Stimulated activated naive CD8-positive, alpha-beta T cell treated with anti-CD3 and anti-CD28 coated beads, Interleukin-15, Interleukin-2, amounts not matched to agents 100 ng/mL and 50 ng/mL, for 24 hours (primary cell): ENCODE results near the gene CASTOR1.

Source experiments
- H3K27ac Mint-ChIP-seq: one replicate; pipeline ENCODE4 v1.8.0; 2021; ENCODE audit warnings: mild to moderate bottlenecking, mixed read lengths
- H3K27me3 Mint-ChIP-seq: one replicate; pipeline ENCODE4 v1.8.0; 2021; ENCODE audit warnings: mixed read lengths
- H3K36me3 Mint-ChIP-seq: one replicate; pipeline ENCODE4 v1.8.0; 2021; ENCODE audit warnings: low read depth, mixed read lengths
- H3K4me1 Mint-ChIP-seq: one replicate; pipeline ENCODE4 v1.8.0; 2021; ENCODE audit warnings: low read depth, mixed read lengths
- H3K4me3 Mint-ChIP-seq: one replicate; pipeline ENCODE4 v1.8.0; 2021; ENCODE audit warnings: mild to moderate bottlenecking, mixed read lengths
- H3K9me3 Mint-ChIP-seq: one replicate; pipeline ENCODE4 v1.8.0; 2021; ENCODE audit warnings: mixed read lengths

The CASTOR1 gene

DNA sequence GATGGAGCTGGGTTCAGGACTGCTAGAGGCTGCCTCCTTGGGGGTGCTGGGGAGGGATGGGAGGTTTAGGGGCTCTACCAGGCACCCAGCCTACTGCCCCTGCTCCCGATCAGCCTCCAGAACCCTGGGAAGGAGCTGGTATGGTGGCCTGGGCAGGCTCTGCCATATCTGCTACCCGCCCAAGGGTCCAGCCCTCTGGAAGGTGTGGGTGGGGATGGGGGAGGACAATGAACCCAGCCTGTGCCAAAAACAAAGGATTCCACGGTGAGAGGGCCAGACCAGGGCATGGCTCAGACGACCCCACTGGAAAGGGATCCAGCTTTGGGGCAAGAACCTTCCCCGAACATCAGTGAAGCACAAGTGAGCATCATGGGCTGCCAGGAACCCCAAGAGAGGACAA, 3.0 kb downstream of the CASTOR1 start:
- H3K36me3 Mint-ChIP-seq, result no peaks in the 10 kb centered on the region
- H3K4me3 Mint-ChIP-seq, result no peak overlapping the region
- no peaks in the 10 kb centered on the region for H3K27me3 Mint-ChIP-seq
- H3K9me3 Mint-ChIP-seq, result no peaks in the 10 kb centered on the region
- peaks cover 17% of the 10 kb centered on the region for H3K4me1 Mint-ChIP-seq
- no peak overlapping the region for H3K27ac Mint-ChIP-seq

DNA sequence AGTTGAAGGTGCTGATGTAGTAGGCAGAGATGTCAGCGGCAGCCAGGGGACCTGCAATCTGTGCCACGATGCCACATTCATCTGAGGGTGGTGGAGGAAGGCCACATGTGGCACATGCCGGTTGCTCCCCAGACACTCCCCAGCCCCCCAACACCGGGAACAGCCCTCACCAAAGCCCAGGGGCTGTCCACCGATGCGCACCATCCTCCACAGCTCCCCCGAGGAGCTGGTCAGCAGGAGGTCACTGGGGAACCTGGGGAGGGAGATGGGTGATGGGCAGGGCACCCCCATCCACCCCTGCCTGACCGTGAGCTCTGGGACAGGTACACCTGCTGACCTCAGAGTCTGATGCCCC, 3.5 kb downstream of the CASTOR1 start:
- Mint-ChIP-seq H3K27me3 (no peaks in the 10 kb centered on the region), H3K4me1 (peaks cover 17% of the 10 kb centered on the region), H3K9me3 (no peaks in the 10 kb centered on the region), H3K4me3 (no peak overlapping the region), H3K36me3 (no peaks in the 10 kb centered on the region), H3K27ac (no peak overlapping the region)

DNA sequence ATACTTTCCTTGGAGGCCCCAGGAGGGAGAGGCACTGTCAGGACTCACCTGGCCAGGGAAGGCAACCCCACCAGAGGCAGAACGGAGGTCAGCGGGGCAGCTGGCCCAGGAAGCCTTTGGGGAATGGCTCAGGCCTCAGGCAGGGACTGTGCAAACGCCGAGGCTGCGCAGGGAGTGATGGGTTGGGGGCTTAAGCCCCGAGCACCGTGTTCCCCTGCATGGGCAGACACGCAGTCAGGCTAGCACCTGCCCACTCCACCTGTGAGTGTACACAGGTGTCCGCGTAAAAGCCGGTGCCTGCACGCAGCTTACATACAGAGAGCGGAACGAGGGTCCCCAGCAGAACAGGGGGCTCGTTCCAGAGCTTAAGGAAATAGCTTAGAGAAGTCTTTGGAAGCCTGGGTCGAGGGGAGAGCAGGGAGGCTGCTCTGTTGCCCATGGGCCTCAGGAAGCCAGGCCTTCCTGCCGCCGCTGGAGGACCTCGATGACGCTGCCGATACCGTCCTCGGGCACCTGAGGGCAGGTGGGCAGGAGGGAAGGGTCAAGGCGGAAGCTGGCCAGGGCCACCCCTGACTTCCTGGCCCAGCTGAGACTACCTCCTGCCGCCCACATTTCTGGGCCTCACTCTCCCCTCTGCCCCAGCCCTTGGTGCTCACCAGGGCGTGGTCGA, 4.0 kb downstream of the CASTOR1 start:
- peaks cover 17% of the 10 kb centered on the region for H3K4me1 Mint-ChIP-seq
- H3K27ac Mint-ChIP-seq, result no peak overlapping the region

DNA sequence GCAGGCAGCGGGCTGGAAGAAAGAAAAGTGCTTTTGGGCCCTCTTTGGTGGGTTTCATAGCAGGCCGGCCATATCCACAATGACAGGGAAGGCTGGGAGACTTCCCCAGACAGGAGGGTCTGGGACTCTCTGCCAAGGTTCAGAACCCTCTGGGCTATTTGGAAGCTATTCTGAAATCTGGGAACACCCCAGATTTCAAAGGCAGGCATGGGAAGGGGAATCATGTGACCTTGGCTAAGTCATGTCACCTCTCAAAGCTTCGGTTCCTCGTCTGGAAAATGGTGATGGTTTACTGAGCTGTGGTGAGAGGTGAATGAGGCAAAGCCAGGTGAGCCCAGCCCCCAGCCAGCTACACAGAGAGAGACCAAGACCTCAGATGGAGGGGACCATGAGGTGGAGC, 4.6 kb downstream of the CASTOR1 start:
- H3K27me3 Mint-ChIP-seq, result no peaks in the 10 kb centered on the region
- no peak overlapping the region for H3K4me3 Mint-ChIP-seq
- no peaks in the 10 kb centered on the region for H3K36me3 Mint-ChIP-seq
- H3K4me1 Mint-ChIP-seq, result peaks cover 12% of the 10 kb centered on the region
- no peak overlapping the region for H3K27ac Mint-ChIP-seq
- no peaks in the 10 kb centered on the region for H3K9me3 Mint-ChIP-seq

More for the DNA sequence above, 4.0 kb downstream of the CASTOR1 start:
- Mint-ChIP-seq H3K4me3 (no peak overlapping the region), H3K36me3 (no peaks in the 10 kb centered on the region), H3K27me3 (no peaks in the 10 kb centered on the region), H3K9me3 (no peaks in the 10 kb centered on the region)

DNA sequence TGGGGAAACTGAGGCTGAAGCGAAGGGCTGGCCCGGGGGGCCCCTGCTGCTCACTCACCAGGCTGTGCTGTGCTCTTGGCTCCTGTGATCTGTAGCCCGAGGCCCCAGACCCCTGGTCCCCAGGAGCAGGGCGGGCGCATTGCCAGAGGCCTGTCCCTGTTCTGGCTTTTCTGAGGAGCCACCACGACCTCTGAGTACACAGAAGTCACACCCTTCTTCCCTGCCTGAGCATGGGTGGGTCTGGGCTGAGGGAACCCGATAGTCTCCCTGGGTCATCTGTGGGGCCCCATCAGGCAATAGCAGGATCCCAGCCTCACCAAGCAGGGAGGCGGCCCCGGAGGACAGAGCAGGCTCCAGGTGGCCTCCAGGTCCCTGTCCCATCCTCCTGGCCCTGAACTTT, 5.1 kb downstream of the CASTOR1 start:
- Mint-ChIP-seq H3K9me3 (no peaks in the 10 kb centered on the region), H3K4me3 (no peak overlapping the region), H3K4me1 (peaks cover 12% of the 10 kb centered on the region), H3K27me3 (no peaks in the 10 kb centered on the region), H3K27ac (no peak overlapping the region), H3K36me3 (no peaks in the 10 kb centered on the region)

DNA sequence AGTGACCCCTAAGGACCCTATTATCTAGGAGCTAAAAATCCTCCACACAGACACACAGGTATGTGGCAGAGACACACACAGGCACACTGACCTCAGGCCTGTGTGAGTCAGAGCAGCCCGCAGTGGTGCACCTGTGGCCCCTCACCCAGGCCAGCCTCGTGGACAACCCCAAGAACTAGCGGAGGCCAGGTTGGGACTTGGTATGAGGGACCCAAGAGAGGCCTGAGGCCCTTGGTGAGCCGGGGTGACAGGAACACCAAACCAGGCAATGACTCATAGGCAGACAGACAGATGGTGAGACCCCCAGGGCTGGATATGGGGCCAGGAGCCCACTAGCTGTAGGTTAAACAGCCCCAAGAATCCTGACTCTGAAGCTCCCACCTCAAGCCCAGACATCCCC, 6.0 kb downstream of the CASTOR1 start:
- Mint-ChIP-seq H3K27me3 (peaks cover 3% of the 10 kb centered on the region), H3K4me3 (no peak overlapping the region), H3K27ac (no peak overlapping the region), H3K36me3 (no peaks in the 10 kb centered on the region), H3K4me1 (peaks cover 15% of the 10 kb centered on the region), H3K9me3 (no peaks in the 10 kb centered on the region)

DNA sequence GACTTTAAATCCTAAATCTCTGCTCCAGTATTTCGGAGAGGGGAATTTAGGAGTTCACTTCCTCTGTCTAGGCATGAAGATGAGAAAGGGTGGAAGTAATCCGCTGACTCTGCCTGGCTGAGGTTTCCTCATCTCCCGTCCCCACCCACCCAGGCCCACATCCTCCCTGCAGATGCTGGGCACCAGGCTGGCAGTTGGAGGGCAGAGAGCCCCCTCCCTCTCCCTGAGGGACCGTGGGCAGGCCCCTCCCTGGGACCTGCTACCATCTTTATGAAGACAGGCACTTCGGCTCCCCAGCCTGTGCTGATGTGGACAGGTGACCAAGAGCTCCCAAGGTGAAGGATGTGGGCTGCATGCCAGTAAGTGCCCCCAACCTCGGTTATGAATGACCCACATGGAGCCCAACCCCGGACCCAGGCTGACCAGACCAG, 6.7 kb downstream of the CASTOR1 start:
- H3K4me1 Mint-ChIP-seq, result peaks cover 15% of the 10 kb centered on the region
- no peak overlapping the region for H3K4me3 Mint-ChIP-seq
- H3K27me3 Mint-ChIP-seq, result peaks cover 3% of the 10 kb centered on the region
- H3K27ac Mint-ChIP-seq, result no peak overlapping the region
- H3K9me3 Mint-ChIP-seq, result no peaks in the 10 kb centered on the region
- no peaks in the 10 kb centered on the region for H3K36me3 Mint-ChIP-seq

DNA sequence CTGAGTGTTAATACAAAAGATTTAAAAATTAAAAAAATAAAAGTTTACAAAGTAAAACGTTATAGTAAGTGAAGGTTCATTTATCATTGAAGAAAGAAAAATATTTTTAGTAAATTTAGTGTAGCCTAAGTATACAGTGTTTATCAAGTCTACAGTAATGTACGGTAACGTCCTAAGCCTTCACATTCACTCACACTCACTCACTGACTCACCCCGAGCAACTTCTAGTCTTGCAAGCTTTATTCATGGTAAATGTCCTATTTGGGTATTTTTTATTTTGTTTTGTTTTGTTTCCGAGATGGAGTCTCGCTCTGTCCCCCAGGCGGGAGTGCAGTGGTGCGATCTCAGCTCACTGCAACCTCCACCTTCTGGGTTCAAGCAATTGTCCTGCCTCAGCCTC, 8.8 kb downstream of the CASTOR1 start:
- H3K36me3 Mint-ChIP-seq, result no peaks in the 10 kb centered on the region
- peaks cover 31% of the 10 kb centered on the region for H3K4me1 Mint-ChIP-seq
- H3K27me3 Mint-ChIP-seq, result peaks cover 3% of the 10 kb centered on the region
- no peak overlapping the region for H3K4me3 Mint-ChIP-seq
- H3K9me3 Mint-ChIP-seq, result no peaks in the 10 kb centered on the region
- H3K27ac Mint-ChIP-seq, result no peak overlapping the region

DNA sequence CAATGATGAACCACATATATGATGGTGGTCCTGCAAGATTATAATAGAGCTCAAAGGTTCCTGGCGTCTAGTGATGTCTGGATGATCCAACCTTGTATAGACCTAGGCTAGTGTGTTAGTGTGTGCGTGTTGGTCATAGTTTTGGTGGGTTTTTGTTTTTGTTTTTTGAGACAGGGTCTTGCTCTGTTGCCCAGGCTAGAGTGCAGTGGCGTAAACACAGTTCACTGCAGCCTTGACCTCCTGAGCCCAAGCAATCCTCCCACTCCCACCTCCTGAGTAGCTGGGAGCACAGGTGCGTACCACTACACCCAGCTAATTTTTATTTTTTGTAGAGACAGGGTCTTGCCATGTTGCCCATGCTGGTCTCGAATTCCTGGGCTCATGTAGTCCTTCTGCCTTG, 9.4 kb downstream of the CASTOR1 start:
- no peaks in the 10 kb centered on the region for H3K9me3 Mint-ChIP-seq
- peaks cover 3% of the 10 kb centered on the region for H3K27me3 Mint-ChIP-seq
- H3K4me3 Mint-ChIP-seq, result no peak overlapping the region
- H3K36me3 Mint-ChIP-seq, result no peaks in the 10 kb centered on the region
- no peak overlapping the region for H3K27ac Mint-ChIP-seq
- peaks cover 36% of the 10 kb centered on the region for H3K4me1 Mint-ChIP-seq

DNA sequence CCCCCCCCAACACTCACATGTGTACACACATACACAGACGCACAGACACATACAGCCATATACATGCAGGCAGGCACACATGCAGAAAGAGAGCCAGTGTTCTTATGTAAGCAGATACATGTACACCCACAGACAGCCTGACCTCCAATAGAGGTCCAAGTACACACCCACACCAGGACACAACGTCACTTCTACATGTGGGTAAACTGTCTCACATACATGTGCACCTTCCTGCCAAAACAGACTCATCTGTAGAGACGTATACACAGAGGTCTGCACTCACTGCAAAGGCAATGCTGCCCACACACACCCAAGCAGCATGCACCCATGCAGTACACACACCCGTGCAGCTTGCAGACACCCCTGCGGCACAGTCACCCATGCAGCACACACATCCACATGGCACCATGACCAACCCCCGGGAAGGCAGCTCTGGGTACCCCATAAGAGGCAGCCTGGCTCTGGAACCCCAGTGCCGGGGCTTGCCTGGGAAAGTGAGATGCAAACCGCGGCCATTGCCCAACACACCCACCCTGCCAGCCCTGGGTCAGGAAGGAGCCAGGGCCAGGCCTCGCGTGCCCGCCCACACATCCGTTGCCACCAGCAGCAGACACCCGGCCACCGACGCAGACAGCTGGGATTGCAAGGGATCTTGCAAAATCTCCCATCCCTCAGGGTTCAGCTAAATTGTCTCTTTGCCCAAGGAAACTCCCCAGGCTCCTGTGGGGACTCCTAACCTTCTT, 10.1 kb downstream of the CASTOR1 start:
- peaks cover 42% of the 10 kb centered on the region for H3K4me1 Mint-ChIP-seq
- H3K4me3 Mint-ChIP-seq, result no peak overlapping the region
- no peaks in the 10 kb centered on the region for H3K36me3 Mint-ChIP-seq

DNA sequence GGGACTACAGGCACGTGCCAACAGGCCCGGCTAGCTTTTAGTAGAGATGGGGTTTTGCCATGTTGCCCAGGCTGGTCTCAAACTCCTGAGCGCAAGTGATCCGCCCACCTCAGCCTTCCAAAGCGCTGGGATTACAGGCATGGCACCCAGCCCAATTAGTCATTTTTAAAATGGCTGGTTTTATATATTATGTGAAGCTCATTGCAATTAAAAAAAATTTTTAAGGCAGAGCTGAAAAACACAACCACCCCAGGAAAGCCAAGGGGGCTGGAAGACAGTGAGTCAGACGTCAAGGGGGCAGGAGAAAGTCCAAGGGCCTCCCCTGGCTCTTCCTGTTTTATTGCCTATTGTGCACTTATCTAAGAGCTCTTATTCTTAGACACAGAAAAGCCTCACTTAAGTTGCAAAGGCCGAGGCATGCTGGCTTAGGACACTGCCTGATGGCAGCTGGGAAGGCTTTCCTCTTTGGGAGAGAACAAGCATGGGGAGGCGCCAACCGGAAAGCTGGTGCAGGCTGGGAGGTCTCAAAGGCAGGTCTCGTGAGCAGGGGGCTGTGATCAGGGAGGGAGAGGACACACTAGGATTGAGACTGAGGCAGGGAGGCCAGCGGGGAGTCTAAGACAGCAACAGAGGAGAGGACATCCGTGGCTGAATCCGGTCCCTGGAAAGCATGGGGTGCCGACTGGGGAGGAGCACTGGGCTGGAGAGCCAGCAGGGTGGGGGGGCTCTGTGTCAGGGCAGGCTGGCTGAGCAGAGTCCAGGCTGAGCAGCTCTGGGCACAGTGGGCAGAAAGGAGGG, 11.6 kb downstream of the CASTOR1 start:
- Mint-ChIP-seq H3K9me3 (no peaks in the 10 kb centered on the region), H3K4me3 (no peak overlapping the region), H3K27me3 (peaks cover 3% of the 10 kb centered on the region), H3K27ac (no peak overlapping the region), H3K36me3 (no peaks in the 10 kb centered on the region), H3K4me1 (peaks cover 37% of the 10 kb centered on the region)

More for the DNA sequence above, 10.1 kb downstream of the CASTOR1 start:
- Mint-ChIP-seq H3K27me3 (peaks cover 3% of the 10 kb centered on the region), H3K27ac (no peak overlapping the region), H3K9me3 (no peaks in the 10 kb centered on the region)

DNA sequence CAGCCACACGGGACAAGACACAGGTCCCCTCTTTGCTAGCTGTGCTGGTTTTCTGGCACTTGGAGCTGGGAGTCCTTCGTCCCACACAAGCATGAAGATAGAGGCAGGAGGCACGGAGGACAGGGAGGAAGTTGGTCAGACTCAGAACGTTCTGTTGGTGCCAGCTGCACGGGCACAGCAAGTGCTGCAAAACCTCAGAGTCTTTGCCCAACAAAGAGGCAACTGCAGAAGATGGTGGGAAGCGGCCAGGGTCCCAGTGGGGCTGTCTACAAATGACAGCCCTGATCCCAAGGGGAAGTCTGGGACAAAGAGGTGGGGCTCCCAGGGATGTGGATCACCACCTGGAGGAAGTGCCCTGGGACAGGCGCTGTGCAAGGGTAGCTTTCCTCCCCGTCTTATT, 13.3 kb downstream of the CASTOR1 start:
- Mint-ChIP-seq H3K4me1 (peaks cover 37% of the 10 kb centered on the region), H3K27me3 (peaks cover 3% of the 10 kb centered on the region), H3K27ac (peak overlapping the region; percentile 53), H3K36me3 (peaks cover 5% of the 10 kb centered on the region), H3K9me3 (no peaks in the 10 kb centered on the region), H3K4me3 (no peak overlapping the region)

DNA sequence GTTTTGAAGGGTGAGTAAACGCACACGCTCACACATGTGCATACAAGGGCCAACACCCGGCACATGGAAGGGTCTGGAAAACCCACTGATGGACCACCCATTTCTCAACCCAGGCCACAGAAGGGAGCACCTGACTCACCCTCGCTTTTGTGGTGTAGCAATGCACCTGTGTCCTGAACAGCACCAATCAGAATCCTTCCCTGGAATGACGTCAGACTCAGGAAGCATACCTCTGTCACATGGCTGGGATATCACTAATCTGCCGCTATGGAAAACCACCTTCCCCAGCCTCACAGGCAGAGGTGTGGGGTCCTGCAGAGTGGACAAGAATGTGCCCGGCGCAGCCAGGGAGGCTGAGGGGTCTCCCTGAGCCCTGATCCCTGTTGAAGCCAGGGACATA, 13.7 kb downstream of the CASTOR1 start:
- peaks cover 37% of the 10 kb centered on the region for H3K4me1 Mint-ChIP-seq
- peaks cover 7% of the 10 kb centered on the region for H3K36me3 Mint-ChIP-seq
- peaks cover 3% of the 10 kb centered on the region for H3K27me3 Mint-ChIP-seq
- peak overlapping the region; percentile 53 for H3K27ac Mint-ChIP-seq
- H3K9me3 Mint-ChIP-seq, result no peaks in the 10 kb centered on the region
- no peak overlapping the region for H3K4me3 Mint-ChIP-seq

DNA sequence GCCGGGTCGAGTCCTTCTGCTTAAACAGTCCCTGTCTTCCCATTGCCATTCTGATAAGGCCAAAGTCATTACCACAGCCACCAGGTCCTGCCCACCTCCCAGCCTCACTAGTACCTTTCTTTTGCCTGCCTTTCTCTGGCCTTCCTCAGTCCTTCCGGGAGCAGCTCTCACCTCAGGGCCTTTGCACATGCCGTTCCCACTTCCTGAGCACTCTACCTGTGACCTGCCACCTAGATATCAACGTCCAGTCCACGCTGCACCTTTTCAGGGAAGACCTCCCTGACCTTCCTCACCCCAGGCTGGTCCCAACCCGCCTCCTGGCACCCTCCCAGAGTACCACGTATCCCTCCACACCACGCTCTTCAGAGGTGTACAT, 14.9 kb downstream of the CASTOR1 start:
- Mint-ChIP-seq H3K27me3 (peaks cover 3% of the 10 kb centered on the region), H3K4me1 (peaks cover 37% of the 10 kb centered on the region), H3K36me3 (peaks cover 14% of the 10 kb centered on the region), H3K4me3 (no peak overlapping the region), H3K9me3 (no peaks in the 10 kb centered on the region), H3K27ac (no peak overlapping the region)

DNA sequence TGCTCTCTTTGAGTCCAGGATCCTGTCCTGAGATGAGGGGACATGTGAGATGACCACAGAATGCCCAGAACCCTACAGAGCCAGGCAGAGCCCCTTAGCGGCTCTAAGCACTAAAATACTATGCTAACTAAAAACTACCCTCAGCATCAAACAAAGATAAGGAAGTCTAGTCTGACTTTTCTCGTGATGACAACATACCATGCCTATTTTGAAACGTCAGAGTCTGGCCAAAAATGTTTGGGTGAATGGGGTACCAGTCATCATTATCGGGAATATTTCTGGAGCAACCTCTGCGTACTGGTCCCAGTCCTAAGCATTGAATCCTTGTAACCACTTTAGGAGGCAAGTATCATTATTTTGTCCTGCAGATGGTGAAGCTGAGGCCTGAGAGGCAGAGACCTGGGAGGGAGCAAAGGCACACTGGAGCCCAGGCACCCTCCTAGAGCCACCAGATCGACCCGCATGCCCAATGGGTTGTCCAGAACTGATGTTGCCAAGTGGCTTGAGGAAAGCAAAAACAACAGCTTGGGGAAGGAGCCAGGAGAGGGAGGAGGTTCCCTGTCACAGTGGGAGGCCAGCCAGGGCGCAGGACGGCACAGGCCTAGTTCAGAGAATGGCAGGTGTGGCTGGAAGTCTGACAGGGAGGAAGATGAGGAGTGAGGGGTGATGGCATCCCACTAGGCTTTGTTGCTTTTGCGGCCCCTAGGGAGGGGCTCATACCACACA, 15.4 kb downstream of the CASTOR1 start:
- Mint-ChIP-seq H3K9me3 (no peaks in the 10 kb centered on the region), H3K36me3 (peaks cover 20% of the 10 kb centered on the region), H3K4me1 (peaks cover 35% of the 10 kb centered on the region), H3K27me3 (peaks cover 2% of the 10 kb centered on the region), H3K4me3 (no peak overlapping the region), H3K27ac (no peak overlapping the region)
